GM12878 (cell line): ENCODE data around the gene ZNF628. TPM values are rescaled to one million over a fixed set of nuclear protein-coding genes. Genes with fewer than 3 reads are reported as not detected.

ENCODE experiments used
- ATAC-seq: fragments of 200-7000 bp; cut with Tn5 transposase; 3 replicates; pipeline ENCODE4 v1.9.1; 2020; ENCODE audit warnings: mild to moderate bottlenecking, moderate library complexity
- BruUV-seq: library from RNA; stranded (reverse); fragments of 400-500 nt; replicated peaks from 2 replicates; lab custom pipeline; 2021; lab: Mats Ljungman, UMichigan
- CTCF ChIA-PET: fragments of 300-600 bp; sonication (Branson Sonifier 250); formaldehyde crosslinking; extraction: SDS; loops from one replicate; lab custom pipeline; 2021; ENCODE audit warnings: inconsistent platforms; lab: Yijun Ruan, JAX
- POLR2A ChIA-PET: fragments of 350-600 bp; formaldehyde crosslinking; extraction: SDS; loops from one replicate; lab custom pipeline; 2021; ENCODE audit warnings: inconsistent platforms; lab: Charles Lee
- RAD21 ChIA-PET: fragments of 300-600 bp; sonication (Branson Sonifier 250); formaldehyde crosslinking; loops from one replicate; lab custom pipeline; 2023; ENCODE audit warnings: antibody characterized with exemption; ENCODE audit not compliant: unreplicated experiment; lab: Charles Lee
- SMC1A ChIA-PET: fragments of 300-600 bp; sonication (Branson Sonifier 250); formaldehyde crosslinking; loops from one replicate; lab custom pipeline; 2023; ENCODE audit not compliant: unreplicated experiment, uncharacterized antibody; lab: Charles Lee
- DNase-seq: peaks from one replicate; pipeline ENCODE4 v3.0.0-alpha.2; 2011; ENCODE audit warnings: low read depth, low spot score
- FAIRE-seq: peaks from 3 replicates; lab custom pipeline; 2011; peaks lifted over from hg19 to GRCh38; lab: Jason Lieb, UNC
- H2AFZ ChIP-seq: 2 replicates; pipeline ENCODE4 v1.6.0; 2011; ENCODE audit warnings: low read depth, low read length, control low read depth; ENCODE audit not compliant: control insufficient read depth
- H3K27ac ChIP-seq: 2 replicates; pipeline ENCODE4 v1.5.1; 2011; ENCODE audit warnings: control low read depth; ENCODE audit not compliant: control insufficient read depth, insufficient read depth
- H3K27me3 ChIP-seq, 2 experiments: replicated peaks in 1 of 2; 2 replicates each; pipeline versions ENCODE4 v1.6.0 to v1.6.1; 2011; ENCODE audit warnings: low read length in 1 of 2; ENCODE audit not compliant: control insufficient read depth in 2 of 2, insufficient read depth in 2 of 2
- H3K36me3 ChIP-seq, 2 experiments: 2 replicates each; pipeline ENCODE4 v1.5.1; 2011; ENCODE audit warnings: low read length in 1 of 2; ENCODE audit not compliant: control insufficient read depth in 2 of 2, insufficient read depth in 2 of 2
- H3K4me1 ChIP-seq: 2 replicates; pipeline ENCODE4 v1.6.1; 2011; ENCODE audit warnings: mild to moderate bottlenecking, low read length, moderate library complexity, mixed read lengths; ENCODE audit not compliant: control insufficient read depth, insufficient read depth
- H3K4me2 ChIP-seq: 2 replicates; pipeline ENCODE4 v1.6.0; 2011; ENCODE audit warnings: control low read depth; ENCODE audit not compliant: control insufficient read depth, insufficient read depth
- H3K4me3 ChIP-seq: fragments of 200-600 bp; sonication (generic); 2 replicates; pipeline ENCODE4 v1.5.1; 2016
- H3K79me2 ChIP-seq: 2 replicates; pipeline ENCODE4 v1.6.0; 2011; ENCODE audit warnings: low read length; ENCODE audit not compliant: control insufficient read depth, insufficient read depth
- H3K9ac ChIP-seq: 2 replicates; pipeline ENCODE4 v1.8.0; 2011; ENCODE audit warnings: low read length, control low read depth, mixed read lengths; ENCODE audit not compliant: control insufficient read depth, insufficient read depth
- H3K9me3 ChIP-seq: replicated peaks from 3 replicates; pipeline ENCODE4 v1.5.1; 2011; ENCODE audit warnings: mild to moderate bottlenecking, low read length; ENCODE audit not compliant: control insufficient read depth, insufficient read depth
- H4K20me1 ChIP-seq: 2 replicates; pipeline ENCODE4 v1.6.0; 2011; ENCODE audit not compliant: control insufficient read depth, insufficient read depth
- CBFB ChIP-seq: IDR thresholded peaks from 2 replicates; pipeline ENCODE4 v1.6.1; 2016; ENCODE audit warnings: antibody characterized with exemption, low read depth
- CHD4 ChIP-seq: fragments of 200-600 bp; sonication (generic); IDR thresholded peaks from 2 replicates; pipeline ENCODE4 v1.6.1; 2016; ENCODE audit warnings: mild to moderate bottlenecking
- CREB1 ChIP-seq: IDR thresholded peaks from 2 replicates; pipeline ENCODE4 v1.6.1; 2012; ENCODE audit warnings: low read depth, mild to moderate bottlenecking, inconsistent platforms
- IRF3 ChIP-seq: fragments of 450-650 bp; IDR thresholded peaks from 2 replicates; pipeline ENCODE4 v1.6.1; 2014; ENCODE audit warnings: mild to moderate bottlenecking
- MEF2B ChIP-seq: fragments of 450-650 bp; IDR thresholded peaks from 2 replicates; pipeline ENCODE4 v1.6.1; 2018; ENCODE audit warnings: mild to moderate bottlenecking, moderate library complexity; ENCODE audit not compliant: partially characterized antibody, poor library complexity, severe bottlenecking
- MLLT1 ChIP-seq: fragments of 450-650 bp; IDR thresholded peaks from 2 replicates; pipeline ENCODE4 v1.6.1; 2016; ENCODE audit warnings: mild to moderate bottlenecking
- POLR2A ChIP-seq: IDR thresholded peaks from 2 replicates; pipeline ENCODE4 v1.6.1; 2011; ENCODE audit warnings: low read depth, mild to moderate bottlenecking, low read length
- RUNX3 ChIP-seq: IDR thresholded peaks from 2 replicates; pipeline ENCODE4 v1.6.1; 2012; ENCODE audit warnings: low read length, inconsistent platforms
- SMARCA5 ChIP-seq: fragments of 450-650 bp; IDR thresholded peaks from 2 replicates; pipeline ENCODE4 v1.6.1; 2017; ENCODE audit warnings: mild to moderate bottlenecking
- STAT1 ChIP-seq: fragments of 450-650 bp; conservative IDR thresholded peaks from 2 replicates; pipeline ENCODE4 v1.6.1; 2014; ENCODE audit warnings: antibody characterized with exemption, mild to moderate bottlenecking
- TAF1 ChIP-seq: IDR thresholded peaks from 2 replicates; pipeline ENCODE4 v1.6.1; 2011; ENCODE audit warnings: mild to moderate bottlenecking, low read depth, low read length, borderline replicate concordance
- TCF3 ChIP-seq: IDR thresholded peaks from 2 replicates; pipeline ENCODE4 v1.6.1; 2012; ENCODE audit warnings: low read depth, mild to moderate bottlenecking, low read length, borderline replicate concordance; ENCODE audit not compliant: insufficient read depth
- ZBTB40 ChIP-seq: fragments of 450-650 bp; IDR thresholded peaks from 2 replicates; pipeline ENCODE4 v1.6.1; 2016; ENCODE audit warnings: mild to moderate bottlenecking, moderate library complexity, borderline replicate concordance
- ZNF24 ChIP-seq: fragments of 450-650 bp; IDR thresholded peaks from 2 replicates; pipeline ENCODE4 v1.6.1; 2017; ENCODE audit warnings: antibody characterized with exemption, mild to moderate bottlenecking
- ZNF384 ChIP-seq: IDR thresholded peaks from 2 replicates; pipeline ENCODE4 v1.6.1; 2012; ENCODE audit warnings: low read depth, mild to moderate bottlenecking, low read length, improper control_type of control experiment, borderline replicate concordance
- WGBS: methylation state at CpG from one replicate; pipeline ENCODE4 v1.1.6; 2016; ENCODE audit warnings: low lambda C conversion rate; ENCODE audit not compliant: insufficient replicate concordance, insufficient coverage; ENCODE audit errors: missing lambda C conversion rate; 5-methylcytosine and 5-hydroxymethylcytosine counted together
- in situ Hi-C: fragments of 300-500 bp; cut with MboI; formaldehyde crosslinking; loops from 9 replicates; pipeline ENCODE4 v1.14.3; 2018; ENCODE audit warnings: mixed read lengths
- intact Hi-C: fragments of 100-400 bp; cut with micrococcal nuclease; formaldehyde crosslinking; loops from one replicate; pipeline ENCODE4 v1.14.2; 2022; ENCODE audit not compliant: unreplicated experiment
- polyA plus RNA-seq, 11 experiments: library from polyadenylated mRNA; depleted of rRNA in 4 of 11; unstranded in 6 of 11; stranded (reverse) in 5 of 11; fragments of >200 nt; fragmentation: Nextera tagmentation in 4 of 11; fragmentation: Illumina TruSeq in 1 of 11; extraction: Ambion mirVana in 4 of 11; extraction: Trizol in 1 of 11; gene quantifications; 1 replicate in 1 of 11; 2 replicates in 10 of 11; pipeline versions ENCODE4 v1.2.1 to v1.2.3, GENCODE V29; 2011 to 2016; ENCODE audit warnings: inconsistent platforms in 2 of 11, missing spikeins in 2 of 11, low read depth in 1 of 11
- total RNA-seq, 4 experiments: library from RNA; depleted of rRNA in 3 of 4; stranded (reverse); fragments of >200 nt in 3 of 4; fragmentation: Illumina TruSeq in 1 of 4; extraction: Trizol in 1 of 4; gene quantifications; 2 replicates each; pipeline versions ENCODE4 v1.2.1 to v1.2.3, GENCODE V29; 2013 to 2021

Gene ZNF628
- total and polyA plus RNA-seq, 10 of the 15 experiments (the other 5 are each of a cell fraction or from before 2014, with no cell fraction given) = 0.04 to 11.3 (median 1.6) TPM; not detected in 1

GRCh38 chr19:55461259-55461973 lies 15.0 kb upstream of the ZNF628 start, which contains the start of gene ISOC2:
TSS of gene ISOC2 (minus strand) at chr19:55461642. CDS start at chr19:55456486, 5,156 bp downstream.
- CTCF ChIA-PET = interaction anchor here (0.6 to 2.5 kb wide), 6 partner anchors 14 to 302 kb away, joined by 3 to 33 read pairs (median 3); partner anchors contain the start of gene NAT14
- BruUV-seq = no TSS peak
- TF ChIP-seq MLLT1 (peak; percentile 75), ZBTB40 (peak; percentile 26; the same call in 1 of the 2 replicates), TCF3 (0 out of 2 replicates have a peak, but pooled peaks have one; percentile 8), MEF2B (peak; percentile 85), POLR2A (peak; percentile 96), CHD4 (no peak), STAT1 (0 out of 2 replicates have a peak, but pooled peaks have one; percentile 72), IRF3 (peak; percentile 97), ZNF24 (no peak), CREB1 (peak; percentile 84), ZNF384 (no peak), RUNX3 (peak; percentile 10), SMARCA5 (peak; percentile 99), TAF1 (peak; percentile 64; the same call in 1 of the 2 replicates), CBFB (peak; percentile 40; the same call in 1 of the 2 replicates)

More at GRCh38 chr19:55461259-55461973, 15.0 kb upstream of the ZNF628 start, which contains the start of gene ISOC2:
- peaks cover 9% of the 10 kb centered on the region for H3K79me2 ChIP-seq
- SMC1A ChIA-PET = interaction anchor here (0.6 to 1.1 kb wide), 8 partner anchors 15 to 1324 kb away, joined by 3 to 5 read pairs (median 3); partner anchors contain the start of genes NAT14 and ZNF628
- H3K36me3 ChIP-seq = no peaks in the 10 kb centered on the region; a peak in 1 of 4 replicates
- no peaks in the 10 kb centered on the region; the same call in 1 of the 2 replicates for H4K20me1 ChIP-seq
- ATAC-seq = peak; percentile 99
- RAD21 ChIA-PET = interaction anchor here (0.6 to 1.0 kb wide), 12 partner anchors 15 to 842 kb away, joined by 3 to 12 read pairs (median 3); partner anchors contain the start of genes NAT14, TMEM238 and ZNF628
- WGBS = under 1% methylated on average over 54 of the region's 54 CpGs
- peak; percentile 99 for FAIRE-seq
- no peaks in the 10 kb centered on the region for H3K4me1 ChIP-seq
- peak; percentile 98 for DNase-seq
- H2AFZ ChIP-seq = peak within 1 kb of the TSS; percentile 95
- peak within 1 kb of the TSS; percentile 97 for H3K9ac ChIP-seq
- in situ Hi-C loops (no loop called here), intact Hi-C loops (no loop called here)
- no peaks in the 10 kb centered on the region for H3K9me3 ChIP-seq
- peak within 1 kb of the TSS; percentile 96 for H3K4me3 ChIP-seq
- peak within 1 kb of the TSS; percentile 75 for H3K4me2 ChIP-seq
- no peaks in the 10 kb centered on the region for H3K27me3 ChIP-seq
- H3K27ac ChIP-seq = peak within 1 kb of the TSS; percentile 94
- POLR2A ChIA-PET = interaction anchor here (0.5 to 1.1 kb wide), 9 partner anchors 15 to 495 kb away, joined by 3 to 14 read pairs (median 3); partner anchors contain the start of genes FIZ1, KMT5C, UBE2S and ZNF628
